HG02588 (cell line): ENCODE data around the gene SERAC1.
"Not testable (repeated sequence)": the region's sequence is repeated elsewhere in the genome, so short reads cannot be mapped to it uniquely, and the experiment has no call there.

Experiments
- ATAC-seq: cut with Tn5 transposase; IDR thresholded peaks from one replicate; pipeline ENCODE4 v1.9.1; 2021; ENCODE audit warnings: mild to moderate bottlenecking, moderate library complexity; ENCODE audit not compliant: unreplicated experiment

The SERAC1 gene

DNA sequence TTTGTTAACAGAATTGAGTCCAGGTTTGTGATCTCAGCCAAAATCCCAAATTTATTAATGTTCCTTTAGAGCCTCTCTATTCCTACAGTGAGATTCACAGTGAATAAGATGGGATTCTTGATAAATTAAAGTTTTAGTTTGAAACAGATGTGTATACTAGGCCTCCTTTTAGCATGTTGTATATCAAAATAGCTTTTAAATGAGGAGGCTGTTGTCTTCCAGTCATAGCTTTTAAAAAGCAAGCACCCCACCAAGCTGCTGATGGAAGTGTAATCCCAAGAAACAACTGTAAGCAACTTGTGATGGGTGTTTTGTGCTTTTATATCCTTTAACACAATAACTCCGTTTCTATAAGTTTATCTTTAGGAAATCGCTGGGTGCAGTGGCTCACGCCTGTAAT, 7.0 kb upstream of the SERAC1 start:
- ATAC-seq, result no peak

DNA sequence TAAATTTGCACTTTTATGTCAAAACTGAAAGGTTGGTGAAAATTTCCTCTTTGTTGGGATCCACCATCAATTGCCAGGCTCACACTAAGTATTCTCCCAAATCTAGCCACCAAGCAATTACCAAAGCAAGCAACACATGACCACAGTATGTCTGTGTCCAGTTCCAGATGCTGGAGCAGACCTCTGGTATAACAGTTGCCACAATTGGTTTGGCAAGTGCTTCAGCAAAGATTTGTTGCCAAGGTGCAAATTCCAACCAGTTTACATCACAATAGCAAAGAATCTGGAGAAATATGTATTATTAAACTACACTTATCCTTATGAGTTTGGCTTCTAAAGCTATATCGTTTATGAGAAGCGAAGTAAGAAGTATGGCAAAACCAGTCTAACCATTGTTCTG, 6.5 kb upstream of the SERAC1 start:
- no peak for ATAC-seq

DNA sequence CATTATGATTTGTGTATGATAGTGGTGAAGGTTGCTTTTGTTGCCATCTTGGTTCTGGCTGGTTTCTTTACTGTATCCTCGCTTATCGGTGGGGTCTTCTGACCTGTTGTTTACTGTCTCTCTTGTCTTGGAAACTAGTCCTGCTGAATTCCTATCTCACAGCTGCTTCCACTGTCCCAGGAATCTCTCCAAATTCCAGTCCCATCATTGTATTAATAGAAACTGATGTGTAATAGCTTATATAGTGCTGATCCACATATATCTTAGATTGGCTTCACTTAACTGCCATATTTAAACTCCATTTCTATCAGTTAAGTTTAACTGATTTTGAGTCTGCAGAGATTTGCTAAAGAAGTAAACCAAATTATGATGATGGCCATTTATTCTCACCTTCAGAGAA, 6.0 kb upstream of the SERAC1 start:
- ATAC-seq, result no peak

GRCh38 chr6:158172001-158172400, 3.9 kb upstream of the SERAC1 start:
- ATAC-seq, result no peak

DNA sequence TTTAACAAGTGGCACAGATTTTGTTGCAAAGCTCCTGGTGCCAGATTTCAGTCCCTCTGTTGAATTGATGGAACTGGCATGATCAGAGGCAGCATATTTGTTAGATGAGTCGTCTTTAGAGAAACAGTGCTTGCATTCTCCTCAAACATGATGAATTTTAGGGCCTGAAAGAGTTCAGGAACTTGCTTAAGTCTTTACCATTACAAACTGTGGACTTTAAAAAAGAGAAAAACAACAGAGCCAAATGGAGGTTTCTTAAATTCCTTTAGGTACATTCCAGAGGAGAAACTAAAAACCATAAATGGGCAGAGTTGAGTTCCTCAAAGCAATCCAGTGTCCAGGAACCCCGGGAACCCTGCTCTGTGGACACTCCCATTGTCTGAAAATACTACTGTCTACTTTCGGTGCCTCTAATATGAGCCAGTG, 2.6 kb upstream of the SERAC1 start:
- no peak for ATAC-seq

DNA sequence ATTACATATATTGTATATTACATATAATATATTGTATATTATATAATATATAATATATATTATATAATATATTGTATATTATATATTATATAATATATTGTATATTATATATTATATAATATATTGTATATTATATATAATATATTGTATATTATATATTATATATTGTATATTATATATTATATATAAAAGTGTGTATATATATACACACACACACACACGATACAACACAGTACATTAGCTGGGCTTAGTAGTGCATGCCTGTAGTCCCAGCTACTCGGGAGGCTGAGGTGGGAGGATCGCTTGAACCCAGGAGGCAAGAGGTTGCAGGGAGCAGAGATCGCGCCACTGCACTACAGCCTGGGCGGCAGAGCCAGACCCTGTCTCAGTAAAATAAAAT, 1.6 kb upstream of the SERAC1 start:
- ATAC-seq, result not testable (repeated sequence)

- ATAC-seq, result no peak
Measured at GRCh38 chr6:158165919-158166416, 2.1 kb downstream of the SERAC1 start.

DNA sequence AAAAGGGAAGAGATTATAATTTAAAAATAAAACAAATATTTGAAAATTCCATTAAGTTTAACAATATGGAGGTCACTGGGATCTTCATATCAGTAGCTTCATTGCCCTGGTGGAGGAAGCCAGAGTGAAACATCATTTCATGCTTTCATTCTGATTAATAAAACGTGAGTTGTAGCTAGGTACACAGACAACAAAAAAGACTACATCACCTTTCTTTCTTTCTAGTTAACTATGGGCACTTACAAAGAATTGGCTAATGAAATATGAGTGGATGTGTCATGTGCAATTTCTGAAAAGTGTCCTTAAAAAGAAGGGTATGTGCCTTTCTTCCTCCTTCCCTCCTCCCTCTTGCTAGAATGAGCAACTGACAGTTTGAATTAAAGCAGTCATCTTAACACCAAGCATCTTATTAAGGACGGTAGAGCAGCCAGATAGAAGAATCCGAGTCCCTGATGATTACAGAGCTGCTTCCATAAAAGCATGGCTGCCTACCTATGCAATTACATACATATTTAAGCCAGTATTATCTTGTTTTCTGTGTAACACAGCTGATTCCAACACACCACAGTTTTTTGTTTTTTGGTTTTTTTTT, 3.4 kb downstream of the SERAC1 start:
- ATAC-seq, result no peak

- ATAC-seq, result no peak
Measured at GRCh38 chr6:158161566-158162254, 6.4 kb downstream of the SERAC1 start.

DNA sequence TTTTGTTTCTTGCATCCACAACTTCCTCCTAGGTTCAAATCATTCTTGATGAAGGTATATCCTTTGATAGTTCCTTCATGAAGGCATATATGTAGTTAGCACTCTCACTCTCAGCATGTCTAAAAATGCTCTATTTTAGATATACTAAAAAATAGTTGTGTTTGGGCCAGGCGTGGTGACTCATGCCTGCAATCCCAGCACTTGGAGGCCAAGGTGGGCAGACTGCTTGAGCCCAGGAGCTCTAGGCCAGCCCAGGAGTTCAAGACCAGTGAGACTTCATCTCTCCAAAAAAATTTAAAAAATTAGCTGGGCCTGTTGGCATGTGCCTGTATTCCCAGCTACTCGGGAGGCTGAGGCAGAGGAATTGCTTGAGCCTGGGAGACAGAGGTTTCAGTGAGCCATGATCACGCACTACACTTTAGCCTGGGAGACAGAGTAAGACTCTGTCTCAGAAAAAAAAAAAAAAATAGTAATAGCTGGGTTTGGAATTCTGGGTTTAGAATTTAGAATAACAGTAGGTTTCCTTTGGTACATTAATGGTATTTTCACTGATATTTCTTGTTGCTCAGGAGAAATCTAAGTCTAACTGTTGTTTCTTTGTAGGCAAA, 7.0 kb downstream of the SERAC1 start:
- no peak for ATAC-seq

GRCh38 chr6:158158748-158159147, 9.3 kb downstream of the SERAC1 start:
- ATAC-seq, result no peak

DNA sequence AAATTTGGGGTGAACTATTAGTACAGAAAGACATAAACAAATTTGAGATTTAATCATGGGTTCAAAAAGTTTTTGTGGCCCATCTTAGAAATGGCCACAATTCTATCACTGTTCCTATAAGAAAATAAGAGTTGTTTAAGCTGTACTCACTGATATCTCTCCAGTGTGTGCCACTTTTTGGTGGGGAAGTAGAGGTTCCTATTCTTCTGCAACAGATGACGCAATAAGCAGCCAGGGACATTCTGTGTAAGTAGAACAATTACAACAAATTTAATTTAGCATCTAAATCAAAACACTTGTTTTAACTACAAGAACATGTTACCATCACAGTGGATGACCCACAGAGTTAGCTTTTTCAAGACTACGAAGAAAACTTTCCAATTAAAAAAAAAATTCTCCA, 9.9 kb downstream of the SERAC1 start:
- no peak for ATAC-seq

DNA sequence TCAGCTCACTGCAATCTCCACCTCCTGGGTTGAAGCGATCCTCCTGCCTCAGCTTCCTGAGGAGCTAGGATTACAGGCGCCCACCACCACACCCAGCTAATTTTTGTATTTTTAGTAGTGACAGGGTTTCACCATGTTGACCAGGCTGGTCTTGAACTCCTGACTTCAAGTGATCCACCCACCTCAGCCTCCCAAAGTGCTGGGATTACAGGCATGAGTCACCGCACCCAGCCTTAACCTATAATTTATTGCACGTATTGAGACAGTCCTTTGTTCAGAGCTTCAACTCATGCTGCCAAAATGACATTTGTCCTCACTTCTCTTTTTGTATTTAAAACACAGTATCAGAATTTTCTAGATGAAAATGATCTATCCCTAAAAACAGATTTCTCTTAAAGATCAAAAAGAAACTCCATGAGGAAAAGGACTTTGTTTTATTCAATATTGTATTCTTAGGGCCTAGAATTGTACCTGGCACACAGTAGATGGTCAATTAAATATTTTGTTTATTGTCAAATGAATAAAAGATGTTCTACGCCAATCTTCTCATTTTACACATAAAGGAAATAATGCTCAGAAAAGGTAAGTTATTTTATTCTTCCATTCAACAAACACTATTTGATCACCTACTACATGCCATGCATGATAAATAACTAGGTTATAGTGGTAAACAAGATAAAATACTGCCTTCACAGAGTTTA, 10.8 kb downstream of the SERAC1 start:
- no peak for ATAC-seq

DNA sequence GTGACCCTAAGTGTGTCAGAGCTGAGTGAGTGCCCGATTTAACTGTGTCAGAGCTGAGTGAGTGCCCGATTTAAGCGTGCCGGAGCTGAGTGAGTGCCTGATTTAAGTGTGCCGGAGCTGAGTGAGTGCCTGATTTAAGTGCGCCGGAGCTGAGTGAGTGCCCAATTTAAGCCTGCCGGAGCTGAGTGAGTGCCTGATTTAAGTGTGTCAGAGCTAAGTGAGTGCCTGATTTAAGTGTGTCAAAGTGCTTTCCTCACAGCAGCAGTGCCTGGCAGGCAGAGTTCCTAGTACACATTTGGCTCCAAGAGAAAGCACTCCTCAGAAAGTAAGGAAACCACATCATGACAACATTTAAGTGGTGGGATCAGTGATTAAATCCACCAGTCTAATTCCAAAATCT, 13.2 kb downstream of the SERAC1 start:
- ATAC-seq, result no peak

GRCh38 chr6:158153576-158153975, 14.5 kb downstream of the SERAC1 start:
- no peak for ATAC-seq

DNA sequence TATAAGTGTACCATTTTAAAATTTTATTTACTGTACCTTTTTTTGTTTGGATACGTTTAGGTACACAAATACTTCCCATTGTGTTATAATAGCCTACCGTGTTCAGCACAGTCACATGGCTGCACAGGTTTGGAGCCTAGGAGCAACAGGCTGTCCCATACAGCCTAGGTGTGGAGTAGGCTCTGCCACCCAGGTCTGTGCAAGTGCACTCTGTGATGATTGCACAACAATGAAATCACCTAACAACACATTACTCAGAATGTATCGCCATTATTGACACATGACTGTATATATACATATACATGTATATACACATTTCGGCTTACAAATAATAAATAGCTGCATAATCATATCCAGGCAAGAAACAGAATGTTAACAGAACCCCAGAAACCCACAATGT, 15.4 kb downstream of the SERAC1 start:
- no peak for ATAC-seq

- ATAC-seq, result not testable (repeated sequence)
Measured at GRCh38 chr6:158152025-158152424, 16.0 kb downstream of the SERAC1 start.

DNA sequence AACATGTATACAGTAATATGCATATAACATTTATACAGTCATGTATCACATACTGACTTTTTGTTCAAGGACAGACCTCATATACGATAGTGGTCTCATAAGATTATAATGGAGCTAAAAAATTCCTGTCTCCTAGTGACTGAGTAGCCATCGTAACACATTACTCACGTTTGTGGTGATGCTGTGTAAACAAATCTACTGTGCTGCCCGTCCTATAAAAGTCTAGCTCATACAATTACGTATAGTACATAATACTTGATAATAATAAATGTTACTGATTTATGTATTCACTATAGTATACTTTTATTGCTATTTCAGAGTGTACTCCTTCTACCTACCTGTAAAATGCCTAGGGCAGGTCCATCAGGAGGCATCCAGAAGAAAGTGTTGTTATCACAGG, 17.4 kb downstream of the SERAC1 start:
- ATAC-seq, result no peak

DNA sequence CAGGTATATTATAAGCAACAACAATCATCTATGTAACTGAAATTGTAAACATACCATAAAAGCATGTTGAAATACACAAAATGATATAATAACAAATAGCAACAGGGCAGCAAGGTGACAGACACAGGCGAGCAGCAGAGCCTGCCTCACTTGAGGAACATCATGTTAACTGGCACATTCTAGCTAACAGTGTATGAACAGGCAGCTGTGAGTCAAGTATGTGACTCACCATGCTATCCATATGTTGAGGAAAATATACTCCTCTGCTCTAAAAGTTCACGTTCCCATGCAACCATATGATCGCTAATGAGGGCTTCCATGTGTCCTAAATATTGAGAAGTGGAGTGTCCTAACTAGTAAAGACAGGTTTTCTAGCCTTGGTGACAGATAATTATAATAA, 18.4 kb downstream of the SERAC1 start:
- ATAC-seq, result no peak

- no peak for ATAC-seq
Measured at GRCh38 chr6:158143700-158144099, 24.4 kb downstream of the SERAC1 start.

- ATAC-seq, result no peak
Measured at GRCh38 chr6:158142789-158143188, 25.3 kb downstream of the SERAC1 start.

DNA sequence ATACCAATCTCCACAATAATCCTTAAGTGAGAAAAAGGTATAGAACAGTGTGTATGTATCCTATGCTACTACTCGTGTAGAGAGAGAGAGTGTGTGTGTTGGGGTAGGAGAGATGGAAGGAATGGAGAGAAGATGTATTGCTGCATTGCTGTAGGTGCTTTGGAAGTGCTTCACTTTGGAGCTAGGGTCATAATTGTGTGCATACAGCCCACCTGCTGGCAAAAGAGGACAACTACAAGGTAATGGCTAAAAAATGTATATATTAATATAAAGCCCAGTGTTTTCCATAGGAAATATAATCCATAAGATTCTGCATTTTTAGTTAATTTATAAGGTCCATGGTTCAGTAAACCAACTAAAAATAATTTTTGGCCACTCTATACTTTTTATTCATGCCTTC, 36.1 kb downstream of the SERAC1 start:
- no peak for ATAC-seq
